HCT116 (cell line): ENCODE results near the gene GLI3.

Experiments used
- CTCF ChIP-seq, 3 experiments: fragments of 200-600 bp in 1 of 3; sonication (generic) in 1 of 3; IDR thresholded peaks in 2 of 3; conservative IDR thresholded peaks in 1 of 3; 2 replicates each; pipeline ENCODE4 v1.5.1; 2012 to 2017; ENCODE audit warnings: low read depth in 2 of 3, low read length in 2 of 3, antibody characterized with exemption in 1 of 3, borderline replicate concordance in 1 of 3, control low read depth in 1 of 3, mild to moderate bottlenecking in 1 of 3, mixed read lengths in 1 of 3, mixed run types in 1 of 3, moderate library complexity in 1 of 3; ENCODE audit not compliant: insufficient read depth in 1 of 3
- EZH2 ChIP-seq: fragments of 200-600 bp; sonication (generic); IDR thresholded peaks from 2 replicates; pipeline ENCODE4 v1.6.1; 2017; ENCODE audit warnings: antibody characterized with exemption, mixed run types
- SRF ChIP-seq: IDR thresholded peaks from 2 replicates; pipeline ENCODE4 v1.6.1; 2012; ENCODE audit warnings: low read depth
- YY1 ChIP-seq: IDR thresholded peaks from 2 replicates; pipeline ENCODE4 v1.6.1; 2011; ENCODE audit warnings: low read length, low read depth, moderate library complexity, mild to moderate bottlenecking; ENCODE audit not compliant: insufficient replicate concordance; ENCODE audit errors: extremely low read depth

- TF ChIP-seq CTCF (IDR thresholded peaks at IDR 0.05 in 2 of 3, conservative IDR thresholded peaks at IDR 0.05 in 1 of 3; ENCODE audit: borderline replicate concordance in 1 of 3, insufficient read depth in 1 of 3, low read depth in 2 of 3, low read length in 2 of 3): no peak
- no peak for TF ChIP-seq SRF
- no peak for TF ChIP-seq YY1
- TF ChIP-seq EZH2: no peak
Observed at GRCh38 chr7:42161110-42161509, 75.9 kb downstream of the GLI3 start.
